ENCODE data around the gene TRPV3. TPM values are rescaled to one million over a fixed set of nuclear protein-coding genes. Genes with fewer than 3 reads are reported as not detected.

The TRPV3 gene
- total RNA-seq, 4 donors from 2014 or later: 5.0 to 39.1 (median 16.5) TPM

- Histone ChIP-seq H3K4me1 (no peaks in the 10 kb centered on the region), H3K9me3 (no peaks in the 10 kb centered on the region), H3K4me3 (no peak overlapping the region), H3K27ac (no peak overlapping the region), H3K27me3 (no peaks in the 10 kb centered on the region), H3K36me3 (no peaks in the 10 kb centered on the region)
- DNase-seq: no peak
- TF ChIP-seq POLR2A (IDR thresholded peaks at IDR 0.05): no peak
- TF ChIP-seq, protein P1, sequence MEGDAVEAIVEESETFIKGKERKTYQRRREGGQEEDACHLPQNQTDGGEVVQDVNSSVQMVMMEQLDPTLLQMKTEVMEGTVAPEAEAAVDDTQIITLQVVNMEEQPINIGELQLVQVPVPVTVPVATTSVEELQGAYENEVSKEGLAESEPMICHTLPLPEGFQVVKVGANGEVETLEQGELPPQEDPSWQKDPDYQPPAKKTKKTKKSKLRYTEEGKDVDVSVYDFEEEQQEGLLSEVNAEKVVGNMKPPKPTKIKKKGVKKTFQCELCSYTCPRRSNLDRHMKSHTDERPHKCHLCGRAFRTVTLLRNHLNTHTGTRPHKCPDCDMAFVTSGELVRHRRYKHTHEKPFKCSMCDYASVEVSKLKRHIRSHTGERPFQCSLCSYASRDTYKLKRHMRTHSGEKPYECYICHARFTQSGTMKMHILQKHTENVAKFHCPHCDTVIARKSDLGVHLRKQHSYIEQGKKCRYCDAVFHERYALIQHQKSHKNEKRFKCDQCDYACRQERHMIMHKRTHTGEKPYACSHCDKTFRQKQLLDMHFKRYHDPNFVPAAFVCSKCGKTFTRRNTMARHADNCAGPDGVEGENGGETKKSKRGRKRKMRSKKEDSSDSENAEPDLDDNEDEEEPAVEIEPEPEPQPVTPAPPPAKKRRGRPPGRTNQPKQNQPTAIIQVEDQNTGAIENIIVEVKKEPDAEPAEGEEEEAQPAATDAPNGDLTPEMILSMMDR (IDR thresholded peaks at IDR 0.05): no peak
Measured at GRCh38 chr17:3507071-3507470, 50.5 kb downstream of the TRPV3 start.

- TF ChIP-seq, protein P1 (IDR thresholded peaks at IDR 0.05): no peak
- TF ChIP-seq POLR2A (IDR thresholded peaks at IDR 0.05): no peak
- Histone ChIP-seq H3K4me3 (no peak overlapping the region), H3K36me3 (no peaks in the 10 kb centered on the region), H3K27ac (no peak overlapping the region), H3K27me3 (no peaks in the 10 kb centered on the region), H3K4me1 (no peaks in the 10 kb centered on the region), H3K9me3 (no peaks in the 10 kb centered on the region)
- no peak for DNase-seq
Measured at GRCh38 chr17:3506054-3506453, 51.6 kb downstream of the TRPV3 start.

DNA sequence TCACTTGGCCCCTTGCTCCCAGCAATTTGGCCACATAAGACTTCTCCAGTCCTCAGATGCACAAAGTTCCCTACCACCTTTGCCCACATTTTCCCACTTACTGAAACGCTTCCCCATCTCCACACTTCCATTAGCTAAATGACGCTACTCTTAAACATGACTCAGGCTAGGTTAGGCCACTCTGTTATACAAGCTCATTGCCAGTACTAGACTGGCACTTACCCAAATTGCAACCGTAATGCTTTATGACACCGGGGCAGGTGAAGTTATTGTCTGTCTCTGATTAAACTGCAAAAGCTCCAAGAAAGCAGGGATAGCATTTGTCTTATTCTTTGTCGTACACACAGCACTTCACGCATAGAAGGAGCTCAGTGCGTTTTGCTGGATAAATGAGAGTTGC lies 52.6 kb downstream of the TRPV3 start:
- Histone ChIP-seq H3K9me3 (no peaks in the 10 kb centered on the region), H3K4me3 (no peak overlapping the region), H3K4me1 (no peaks in the 10 kb centered on the region), H3K27me3 (no peaks in the 10 kb centered on the region), H3K27ac (no peak overlapping the region), H3K36me3 (no peaks in the 10 kb centered on the region)
- no peak for DNase-seq
- TF ChIP-seq, protein P1 (IDR thresholded peaks at IDR 0.05): no peak
- TF ChIP-seq POLR2A (IDR thresholded peaks at IDR 0.05): no peak

DNA sequence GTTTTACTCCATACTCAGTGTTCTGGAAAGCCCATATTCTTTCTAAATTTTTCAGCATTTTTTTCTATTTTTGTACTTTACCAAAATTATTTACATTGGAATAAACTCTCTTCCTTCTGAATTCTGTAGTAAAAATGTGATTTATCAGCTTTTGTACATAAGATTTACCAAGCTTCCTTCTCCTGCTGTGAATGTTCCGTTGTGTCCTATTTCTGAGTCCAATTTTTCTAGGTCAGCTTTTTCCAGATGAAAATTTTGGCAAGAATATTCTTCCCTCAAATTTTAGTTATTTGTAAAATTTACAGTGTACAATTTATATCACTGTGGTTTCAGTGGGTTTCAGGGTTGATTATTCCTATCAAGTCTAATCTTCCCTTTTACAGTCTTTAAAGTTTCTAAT lies 54.3 kb downstream of the TRPV3 start:
- Histone ChIP-seq H3K4me1 (no peaks in the 10 kb centered on the region), H3K9me3 (no peaks in the 10 kb centered on the region), H3K4me3 (no peak overlapping the region), H3K27me3 (no peaks in the 10 kb centered on the region), H3K27ac (no peak overlapping the region), H3K36me3 (no peaks in the 10 kb centered on the region)
- no peak for TF ChIP-seq POLR2A (IDR thresholded peaks at IDR 0.05)
- TF ChIP-seq, protein P1 (IDR thresholded peaks at IDR 0.05): no peak
- DNase-seq: no peak

DNA sequence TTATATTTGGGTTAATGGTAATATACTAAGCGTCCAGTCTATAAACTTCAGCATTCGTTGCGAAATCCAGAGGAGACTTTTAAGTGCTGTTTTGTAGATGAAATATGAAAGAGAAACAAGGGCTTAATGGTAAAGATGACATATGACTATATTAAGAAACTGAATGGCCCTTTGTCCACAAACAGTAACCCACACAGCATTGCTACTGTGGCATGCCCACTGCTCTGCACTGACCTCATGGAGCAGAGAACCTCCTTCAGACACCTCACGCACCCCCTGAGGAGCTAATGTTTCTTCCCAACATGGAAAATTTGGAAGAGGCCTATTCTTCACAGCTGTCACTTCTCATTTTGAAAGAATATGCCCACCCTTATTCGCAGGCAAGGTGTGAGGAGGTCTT lies 55.1 kb downstream of the TRPV3 start:
- H3K9me3 ChIP-seq: no peaks in the 10 kb centered on the region
- DNase-seq: no peak
- H3K27ac ChIP-seq: no peak overlapping the region
- H3K4me1 ChIP-seq: no peaks in the 10 kb centered on the region
- no peaks in the 10 kb centered on the region for H3K36me3 ChIP-seq
- TF ChIP-seq, protein P1 (IDR thresholded peaks at IDR 0.05): no peak
- TF ChIP-seq POLR2A (IDR thresholded peaks at IDR 0.05): no peak
- no peak overlapping the region for H3K4me3 ChIP-seq
- no peaks in the 10 kb centered on the region for H3K27me3 ChIP-seq

GRCh38 chr17:3501344-3501743 lies 56.3 kb downstream of the TRPV3 start:
- no peaks in the 10 kb centered on the region for H3K4me1 ChIP-seq
- TF ChIP-seq, protein P1 (IDR thresholded peaks at IDR 0.05): no peak
- no peak for TF ChIP-seq POLR2A (IDR thresholded peaks at IDR 0.05)
- no peak overlapping the region for H3K27ac ChIP-seq
- no peak overlapping the region for H3K4me3 ChIP-seq
- H3K36me3 ChIP-seq: no peaks in the 10 kb centered on the region
- no peaks in the 10 kb centered on the region for H3K9me3 ChIP-seq
- no peak for DNase-seq
- H3K27me3 ChIP-seq: no peaks in the 10 kb centered on the region

Measured in Peyer's patch (tissue), 4 donors.